CD4-positive, alpha-beta T cell treated with Interferon alpha-2 for 1 hour (primary cell): Measurements from ENCODE around the gene PTPRN2.

ENCODE experiments used
- DNase-seq, 2 donors: peaks; one replicate each; pipeline ENCODE4 v3.0.0-alpha.2; 2020 to 2022

Gene PTPRN2

DNA sequence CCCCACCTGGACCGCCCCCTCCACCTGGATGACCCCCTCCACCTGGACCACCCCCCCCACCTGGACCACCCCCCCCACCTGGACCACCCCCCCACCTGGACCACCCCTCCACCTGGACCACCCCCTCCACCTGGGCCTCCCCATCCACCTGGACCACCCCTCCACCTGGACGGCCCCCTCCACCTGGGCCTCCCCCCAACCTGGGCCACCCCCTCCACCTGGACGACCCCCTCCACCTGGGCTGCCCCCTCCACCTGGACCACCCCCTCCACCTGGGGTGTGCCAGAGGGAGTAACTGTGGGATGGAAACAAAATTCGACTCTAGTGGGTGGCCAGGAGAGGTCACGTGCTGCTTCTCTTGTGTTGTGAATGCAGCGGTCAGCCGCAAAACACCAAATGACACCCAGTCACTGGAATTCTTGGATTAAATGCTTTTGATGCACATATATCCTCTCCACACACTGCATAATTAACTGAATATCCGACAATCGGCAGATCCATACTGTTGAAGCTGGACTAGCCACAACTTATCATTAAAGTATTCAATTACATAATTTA, 316.7 kb downstream of the PTPRN2 start:
- DNase-seq = no peak

DNA sequence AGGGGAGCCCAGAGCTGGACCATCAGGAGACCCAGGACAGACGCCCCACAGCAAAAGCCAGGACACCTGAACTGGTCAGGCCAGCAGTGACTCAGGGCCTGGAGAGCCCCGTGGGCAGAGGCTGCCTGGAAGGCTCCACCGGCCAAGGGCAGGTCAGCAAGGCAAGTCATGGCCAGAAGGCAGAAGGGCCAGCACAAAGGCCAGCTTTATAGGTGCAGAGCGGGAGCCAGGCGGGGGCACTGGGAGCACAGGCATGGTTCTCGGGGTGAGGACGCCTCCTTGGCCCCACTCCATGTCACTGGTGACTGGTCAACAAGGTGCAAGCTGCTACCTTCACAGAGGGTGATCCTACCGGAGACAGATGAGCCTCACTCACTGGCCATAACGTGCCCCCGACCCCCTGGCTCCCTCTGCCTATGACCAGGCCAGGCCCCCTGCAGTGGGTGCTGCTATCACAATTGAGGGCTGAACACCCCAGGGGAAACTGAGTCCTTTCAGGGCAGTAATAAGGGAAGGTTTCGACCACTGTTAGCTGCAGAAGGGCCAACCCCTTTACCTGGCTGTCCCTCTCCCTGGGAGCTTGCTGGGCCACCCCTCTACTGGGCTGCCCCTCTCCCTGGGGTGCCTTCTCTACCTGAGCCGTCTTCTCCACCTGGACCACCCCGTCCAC, 317.4 kb downstream of the PTPRN2 start:
- no peak for DNase-seq

DNA sequence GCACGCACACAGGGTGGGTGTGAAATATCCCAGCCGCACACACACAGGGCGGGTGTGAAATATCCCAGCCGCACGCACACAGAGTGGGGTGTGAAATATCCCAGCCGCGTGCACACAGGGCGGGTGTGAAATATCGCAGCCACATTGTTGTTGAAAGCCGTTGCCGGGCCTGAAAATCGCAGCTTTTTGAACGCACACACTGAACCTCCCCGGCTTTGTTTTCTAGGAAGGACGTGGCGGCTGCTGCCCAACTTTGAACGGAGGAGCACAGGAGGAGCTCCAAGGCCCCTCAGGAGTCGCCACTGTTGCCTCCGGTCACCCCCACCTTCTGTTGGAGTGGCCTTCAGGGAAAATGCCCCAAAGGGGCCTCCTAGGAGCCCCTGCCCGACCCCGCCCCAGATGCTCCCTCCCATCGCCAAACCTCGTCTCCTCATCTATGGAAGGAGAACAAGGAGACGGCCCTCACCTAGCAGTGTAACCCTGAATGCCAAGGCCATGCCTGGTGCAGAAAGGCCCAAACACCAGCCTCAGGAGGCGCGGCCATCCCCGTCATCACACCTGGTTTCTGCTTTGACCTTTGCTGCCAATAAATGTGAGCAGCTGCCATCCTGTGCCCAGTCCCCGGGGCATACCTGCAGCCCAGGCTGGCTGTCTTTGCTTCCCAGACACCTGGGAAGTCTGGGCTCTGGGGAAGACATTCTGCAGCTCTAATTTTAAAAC, 318.6 kb downstream of the PTPRN2 start:
- no peak for DNase-seq

DNA sequence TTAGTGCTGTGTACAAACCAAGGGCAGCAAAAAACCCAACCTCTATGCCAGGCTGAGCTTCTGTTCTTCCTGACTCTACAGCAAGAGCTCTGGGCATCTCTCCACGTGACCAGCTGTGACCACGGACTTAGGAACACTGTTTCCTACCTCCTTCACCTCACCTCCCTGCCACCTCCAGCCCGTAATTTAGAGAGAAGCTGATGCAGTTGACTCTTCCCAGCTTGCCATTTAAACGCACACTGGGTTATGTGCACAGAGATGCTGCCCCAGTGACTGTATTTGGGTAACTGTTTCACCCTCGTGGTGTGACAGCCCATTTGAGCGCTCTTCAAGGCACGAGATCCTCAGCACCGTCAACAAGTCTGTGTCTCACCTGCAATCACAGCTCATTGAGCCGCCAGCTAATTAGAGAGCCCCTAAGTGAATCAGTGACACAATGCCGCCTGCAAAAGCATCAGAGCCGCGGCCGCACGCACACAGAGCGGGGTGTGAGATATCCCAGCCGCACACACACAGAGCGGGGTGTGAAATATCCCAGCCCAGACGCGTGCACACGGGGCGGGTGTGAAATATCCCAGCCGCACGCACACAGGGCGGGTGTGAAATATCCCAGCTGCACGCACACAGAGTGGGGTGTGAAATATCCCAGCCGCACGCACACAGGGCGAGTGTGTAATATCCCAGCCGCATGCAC, 319.7 kb downstream of the PTPRN2 start:
- DNase-seq = no peak

DNA sequence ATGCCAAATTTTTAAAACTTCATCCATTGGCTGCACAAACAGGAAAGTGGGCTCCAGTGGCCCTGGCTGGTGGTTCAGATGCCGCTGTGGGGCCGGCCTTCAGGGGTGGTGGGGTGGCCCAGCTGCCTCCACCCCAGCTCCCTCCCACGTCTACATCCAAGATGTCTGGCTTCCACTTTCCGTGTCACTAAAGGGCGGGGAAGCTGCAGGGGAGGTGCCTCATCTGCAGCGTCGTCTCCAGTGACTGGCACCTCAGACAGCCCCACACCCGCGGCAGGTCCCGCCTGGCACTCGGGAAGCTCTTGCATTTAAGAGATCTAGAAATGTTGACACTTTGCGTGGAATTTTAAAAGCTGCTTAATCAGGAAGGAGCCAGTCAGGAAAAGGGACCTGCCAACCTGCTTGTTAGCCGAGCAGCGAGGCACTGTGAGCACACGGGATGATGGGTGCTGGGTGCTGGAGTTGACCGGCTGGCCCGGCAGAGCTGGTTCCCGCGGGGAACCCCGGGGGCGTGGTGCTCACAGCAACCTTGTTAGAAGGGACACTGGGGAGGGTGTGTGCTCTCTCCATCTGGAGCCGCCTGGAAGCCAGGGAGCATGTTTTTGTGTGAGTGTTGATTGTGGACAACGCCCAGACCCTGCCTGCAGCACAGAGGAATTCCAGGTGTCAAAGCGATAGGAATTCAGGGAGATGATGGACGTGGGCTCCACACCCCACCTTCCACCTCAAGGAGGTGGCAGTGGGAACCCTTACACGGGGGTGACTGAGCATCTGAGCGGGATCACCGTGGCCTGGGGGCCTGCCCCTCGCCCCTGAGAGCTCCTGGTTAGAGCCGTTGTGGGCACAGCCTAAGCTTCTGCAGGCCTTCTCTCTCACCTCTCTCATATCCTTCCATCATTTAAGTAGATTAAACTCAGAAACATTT, 320.5 kb downstream of the PTPRN2 start:
- DNase-seq = no peak

DNA sequence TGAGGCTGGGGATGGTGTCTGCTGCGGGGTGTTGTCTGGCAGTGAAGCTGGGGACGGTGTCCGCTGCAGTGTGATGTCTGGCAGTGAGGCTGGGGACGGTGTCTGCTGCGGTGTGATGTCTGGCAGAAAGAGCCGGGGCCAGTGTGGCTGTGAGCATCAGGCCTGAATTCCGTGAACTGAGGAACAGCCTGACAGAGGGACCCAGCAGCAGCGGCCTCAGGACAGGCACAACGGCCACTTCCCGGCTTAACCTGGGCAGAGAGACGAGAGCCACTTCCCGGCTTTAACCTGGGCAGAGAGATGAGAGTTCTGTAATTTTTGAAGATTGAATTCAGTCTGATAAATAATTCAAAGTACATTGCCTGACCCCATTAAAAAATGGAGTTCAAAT, 321.2 kb downstream of the PTPRN2 start:
- DNase-seq = no peak

DNA sequence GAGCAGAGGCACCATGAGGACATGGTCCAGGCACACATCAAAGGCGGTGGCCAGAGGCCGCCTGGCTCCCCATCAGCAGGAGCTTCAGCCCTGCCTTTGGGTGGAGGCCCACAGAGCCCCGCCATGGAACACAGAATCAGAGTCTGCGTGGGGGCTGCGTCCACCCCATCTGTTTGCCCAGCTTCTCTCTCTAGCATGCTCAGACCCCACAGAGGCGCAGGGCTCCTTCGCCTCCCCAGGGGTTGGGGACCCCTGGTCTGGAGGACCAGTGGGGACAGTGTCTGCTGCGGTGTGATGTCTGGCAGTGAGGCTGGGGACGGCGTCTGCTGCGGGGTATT, 321.9 kb downstream of the PTPRN2 start:
- no peak for DNase-seq

DNA sequence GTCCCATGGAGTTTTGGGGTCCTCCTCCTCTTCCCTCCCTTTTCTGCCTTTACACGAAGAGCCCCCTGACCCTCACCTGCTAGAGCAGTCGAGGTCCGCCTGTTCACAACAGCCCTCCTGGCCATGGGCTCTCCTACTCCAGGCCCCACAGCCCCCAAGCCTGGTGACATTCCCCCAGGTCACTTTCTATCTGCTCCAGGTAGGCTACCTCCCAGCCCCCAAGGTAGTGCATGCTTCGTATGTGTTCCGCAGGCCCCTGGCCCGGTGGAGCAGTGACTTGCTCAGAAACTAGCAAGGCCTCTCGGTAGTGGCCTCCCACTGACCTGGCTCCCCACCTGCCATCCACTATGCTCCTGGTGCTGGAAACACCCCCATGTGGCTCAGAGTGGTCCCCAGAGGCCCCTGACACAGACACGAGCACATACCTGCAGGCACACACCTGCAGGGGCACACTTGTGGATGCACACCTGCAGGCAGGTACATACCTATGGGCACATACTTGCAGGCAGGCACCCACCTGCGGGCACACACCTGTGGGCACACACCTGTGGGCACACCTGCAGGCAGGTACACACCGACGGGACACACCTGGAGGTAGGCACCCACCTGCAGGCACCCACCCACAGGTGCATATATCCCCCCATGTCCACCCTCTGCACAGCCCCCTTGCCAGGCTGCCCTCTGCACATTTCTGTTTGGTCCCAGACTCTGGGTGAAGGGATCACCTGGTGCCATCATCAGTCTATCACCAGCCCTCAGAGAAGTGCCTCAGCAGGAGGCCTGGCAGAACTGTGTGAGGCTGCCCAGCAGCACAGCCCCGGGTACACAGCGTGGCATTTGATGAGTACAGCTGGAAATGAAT, 322.5 kb downstream of the PTPRN2 start:
- no peak for DNase-seq

DNA sequence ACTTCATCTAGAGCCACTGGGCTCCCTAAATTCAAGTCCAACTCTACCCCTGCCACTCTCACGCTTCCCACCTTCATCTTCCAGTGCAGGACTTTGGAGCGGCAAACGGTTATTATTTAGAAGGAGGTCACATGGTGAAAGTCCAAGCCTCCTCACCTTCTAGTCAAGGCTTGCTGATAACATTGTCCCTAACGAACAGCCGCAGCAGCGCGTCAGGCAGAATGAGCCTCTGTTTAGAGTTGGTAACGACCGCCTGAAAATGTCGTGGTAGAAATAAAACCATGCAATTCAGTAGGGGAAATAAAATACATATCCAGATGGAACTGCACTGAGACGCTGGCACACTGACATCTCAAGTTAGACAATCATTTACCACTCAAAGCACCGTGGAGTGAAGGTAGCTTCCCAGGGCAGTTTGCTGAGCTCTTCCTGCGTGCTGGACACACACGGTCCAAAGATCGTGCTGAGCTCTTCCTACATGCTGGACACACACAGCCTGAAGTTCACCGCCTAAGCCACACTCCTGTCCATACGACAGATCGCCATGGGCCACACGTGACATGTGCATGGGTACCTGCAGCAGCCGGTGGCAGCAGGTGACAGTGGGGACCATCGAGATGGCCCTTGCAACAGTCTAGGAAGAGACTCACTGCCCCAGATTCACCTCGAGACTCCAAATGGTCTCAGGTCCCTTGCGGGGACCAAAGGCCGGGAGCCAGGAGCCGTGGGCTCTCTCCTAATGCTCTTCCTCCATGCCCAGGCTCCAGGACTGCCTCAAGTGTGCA, 323.5 kb downstream of the PTPRN2 start:
- DNase-seq = no peak

DNA sequence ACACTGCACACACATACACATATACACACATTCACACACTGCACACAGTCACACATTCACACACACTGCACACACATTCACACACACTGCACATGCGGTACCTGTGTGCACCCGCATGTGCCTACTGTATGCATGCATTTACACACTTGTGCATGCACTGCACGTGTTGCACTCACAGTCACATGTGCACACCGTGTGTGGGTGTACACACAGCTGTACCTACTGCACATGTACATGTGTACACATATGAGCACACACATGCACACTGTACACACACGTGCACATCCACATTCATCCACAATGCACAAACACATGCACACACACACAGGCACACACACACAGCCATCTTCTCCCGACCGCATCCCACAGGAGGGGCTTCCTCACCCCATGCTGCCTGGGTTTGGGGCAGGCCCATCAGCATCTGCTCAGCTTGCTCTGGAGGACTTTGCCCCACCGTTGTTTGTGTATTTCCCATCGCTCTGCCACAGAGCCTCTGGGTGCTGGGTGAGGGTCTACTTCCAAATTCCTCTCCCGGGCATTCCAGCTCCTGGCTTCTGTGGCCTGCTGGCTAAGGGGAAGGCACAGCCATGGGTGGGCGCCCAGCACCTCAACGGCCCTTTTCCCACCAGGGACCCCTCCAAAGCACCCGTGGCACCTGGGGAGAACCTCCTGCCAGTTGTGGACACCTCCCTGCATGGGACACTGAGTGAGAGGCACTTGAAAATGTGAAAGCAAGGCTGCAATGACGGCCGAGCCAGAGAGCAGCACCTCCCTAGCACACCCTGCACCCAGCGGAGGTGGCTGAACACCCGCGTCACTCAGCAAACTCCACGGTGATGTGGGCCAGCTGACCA, 324.3 kb downstream of the PTPRN2 start:
- DNase-seq = no peak

DNA sequence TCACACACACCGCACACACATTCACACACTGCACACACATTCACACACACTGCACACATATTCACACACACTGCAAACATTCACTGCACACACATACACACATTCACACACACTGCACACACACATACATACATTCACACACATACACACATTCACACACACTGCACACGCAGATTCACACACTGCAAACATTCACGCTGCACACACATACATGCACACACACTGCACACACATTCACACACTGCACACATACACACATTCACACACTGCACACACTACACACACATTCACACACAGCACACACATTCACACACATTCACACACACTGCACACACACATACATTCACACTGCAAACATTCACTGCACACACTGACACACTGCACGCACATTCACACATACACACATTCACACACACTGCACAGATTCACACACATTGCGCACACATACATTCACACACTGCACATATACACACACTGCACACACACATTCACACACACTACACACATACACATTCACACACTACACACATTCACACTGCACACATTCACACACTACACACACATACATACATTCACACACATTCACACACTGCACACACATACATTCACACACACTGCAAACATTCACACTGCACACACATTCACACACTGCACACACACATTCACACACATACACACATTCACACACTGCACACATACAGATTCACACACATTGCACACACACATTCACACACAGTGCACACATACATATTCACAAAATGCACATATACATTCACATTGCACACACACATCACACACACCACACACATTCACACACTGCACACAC, 325.1 kb downstream of the PTPRN2 start:
- DNase-seq = no peak

DNA sequence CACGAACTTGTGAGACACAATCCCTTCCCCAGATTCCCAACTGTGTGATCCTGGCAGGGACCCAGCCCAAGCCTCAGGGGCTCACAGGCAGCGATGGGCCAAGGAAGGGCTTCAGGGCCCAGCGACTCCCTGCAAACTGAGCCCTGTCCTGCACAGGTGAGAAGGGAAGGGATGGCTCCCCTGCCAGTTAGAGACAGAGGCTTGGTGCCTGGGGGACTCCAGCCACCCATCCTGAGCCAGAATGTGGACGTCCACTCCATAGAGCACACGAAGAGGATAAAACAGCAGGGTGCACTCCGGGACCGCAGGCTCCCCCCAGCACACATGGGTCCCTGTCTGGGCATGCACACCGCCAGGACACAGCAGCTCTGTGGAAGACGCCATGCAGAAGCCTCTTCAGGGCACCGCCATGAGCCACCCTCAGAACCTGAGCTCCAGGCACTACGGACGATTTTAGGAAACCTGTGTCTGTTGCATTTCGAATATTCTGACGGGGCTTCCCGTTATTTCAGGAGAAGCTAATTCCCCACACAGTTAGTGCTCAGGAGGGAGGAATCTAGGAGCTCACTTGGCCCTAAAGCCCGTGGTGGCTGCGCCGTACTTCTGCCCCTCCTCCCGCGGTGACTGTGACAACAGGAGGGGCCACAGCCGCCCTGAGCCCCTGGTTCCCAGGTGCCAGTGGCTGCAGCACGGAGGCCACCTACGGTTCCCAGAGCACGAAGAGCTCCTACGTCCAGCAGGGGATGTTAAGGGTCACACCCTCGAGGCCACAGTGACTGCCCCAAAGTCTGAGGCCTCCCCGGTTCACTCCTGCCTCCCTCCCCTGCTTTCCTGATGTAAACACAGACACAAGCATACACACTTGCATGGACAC, 326.0 kb downstream of the PTPRN2 start:
- no peak for DNase-seq

DNA sequence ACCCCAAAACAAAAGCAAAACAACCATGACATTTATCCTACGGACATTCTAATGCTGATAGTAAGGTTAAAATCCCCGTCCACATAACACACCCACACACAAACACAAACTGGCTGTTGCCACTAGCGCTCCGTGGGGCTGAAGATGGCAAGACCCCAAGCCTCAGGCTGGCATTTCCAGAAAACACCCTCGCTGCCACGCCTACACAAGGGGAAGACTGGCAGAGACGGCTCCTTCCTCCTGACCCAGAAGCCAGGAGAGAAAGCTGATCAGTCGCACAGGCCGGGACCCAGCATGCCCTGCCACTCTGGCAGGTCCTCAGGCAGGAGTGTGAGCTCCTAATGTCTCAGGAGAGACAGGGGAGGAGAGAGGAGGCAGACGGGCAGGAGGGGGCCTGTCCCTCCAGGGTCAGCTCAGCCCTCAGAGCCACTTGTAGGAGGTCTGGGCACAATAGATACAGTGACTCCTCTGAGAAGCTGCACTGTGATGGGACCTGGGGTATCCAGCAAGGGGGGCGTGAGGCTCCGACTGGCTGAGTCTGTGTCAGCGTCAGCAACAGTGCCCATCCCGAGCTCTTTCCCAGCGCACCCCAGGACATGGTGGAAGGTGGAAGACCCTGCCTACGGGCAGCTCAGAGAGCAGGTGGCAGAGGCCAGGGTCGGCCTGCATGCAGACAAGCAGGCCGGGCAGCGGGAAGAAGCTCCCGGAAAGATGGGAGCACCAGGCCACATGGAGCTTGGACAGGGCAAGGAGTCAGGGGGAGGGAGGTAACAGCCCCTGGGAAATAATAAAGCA, 326.9 kb downstream of the PTPRN2 start:
- DNase-seq = no peak

DNA sequence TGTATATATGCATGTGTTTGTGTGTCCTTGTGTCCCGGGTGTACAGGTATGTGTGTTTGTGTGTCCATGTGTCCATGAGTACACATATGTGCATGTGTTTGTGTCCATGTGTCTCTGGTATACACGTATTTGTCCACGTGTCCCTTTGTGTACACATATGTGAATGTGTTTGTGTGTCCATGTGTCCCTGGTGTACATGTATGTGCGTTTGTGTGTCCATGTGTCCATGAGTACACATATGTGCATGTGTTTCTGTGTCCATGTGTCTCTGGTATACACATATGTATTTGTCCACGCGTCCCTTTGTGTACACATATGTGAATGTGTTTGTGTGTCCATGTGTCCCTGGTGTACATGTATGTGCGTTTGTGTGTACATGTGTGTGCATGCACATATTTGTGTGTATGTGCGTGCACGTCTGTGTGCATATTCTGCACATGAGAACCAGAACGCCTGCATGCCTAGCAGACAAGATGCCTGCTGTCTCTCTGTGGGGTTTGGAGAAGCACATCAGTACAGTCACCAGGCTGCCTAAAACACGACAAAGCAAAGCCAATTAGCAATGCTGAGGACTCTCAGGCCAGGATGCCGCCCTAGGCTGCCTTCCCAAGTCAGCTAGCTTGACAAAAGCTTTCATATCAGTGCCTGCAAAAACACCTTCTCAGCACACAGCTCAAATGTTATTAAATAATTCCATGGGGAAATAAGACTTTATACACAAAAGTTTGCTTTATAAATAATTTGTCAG, 327.8 kb downstream of the PTPRN2 start:
- no peak for DNase-seq

DNA sequence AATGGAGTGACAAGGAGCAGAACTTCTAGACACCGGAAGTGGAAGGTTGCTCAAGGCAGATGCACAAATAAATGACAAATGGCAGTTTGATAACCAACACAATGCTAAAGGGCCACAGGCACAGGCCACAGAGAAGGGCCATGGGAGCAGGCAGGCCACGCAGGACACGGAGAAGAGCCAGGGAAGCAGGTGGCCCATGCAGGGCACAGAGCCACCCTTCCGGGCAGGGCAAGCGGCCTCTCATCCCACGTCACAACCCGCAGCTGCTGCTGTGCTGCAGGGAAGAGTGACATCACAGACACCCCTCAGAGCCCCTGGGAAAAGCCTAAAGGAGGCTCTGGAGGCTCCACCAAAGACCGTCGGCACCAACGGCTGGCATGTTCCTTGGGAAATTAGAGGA, 328.5 kb downstream of the PTPRN2 start:
- DNase-seq = no peak

DNA sequence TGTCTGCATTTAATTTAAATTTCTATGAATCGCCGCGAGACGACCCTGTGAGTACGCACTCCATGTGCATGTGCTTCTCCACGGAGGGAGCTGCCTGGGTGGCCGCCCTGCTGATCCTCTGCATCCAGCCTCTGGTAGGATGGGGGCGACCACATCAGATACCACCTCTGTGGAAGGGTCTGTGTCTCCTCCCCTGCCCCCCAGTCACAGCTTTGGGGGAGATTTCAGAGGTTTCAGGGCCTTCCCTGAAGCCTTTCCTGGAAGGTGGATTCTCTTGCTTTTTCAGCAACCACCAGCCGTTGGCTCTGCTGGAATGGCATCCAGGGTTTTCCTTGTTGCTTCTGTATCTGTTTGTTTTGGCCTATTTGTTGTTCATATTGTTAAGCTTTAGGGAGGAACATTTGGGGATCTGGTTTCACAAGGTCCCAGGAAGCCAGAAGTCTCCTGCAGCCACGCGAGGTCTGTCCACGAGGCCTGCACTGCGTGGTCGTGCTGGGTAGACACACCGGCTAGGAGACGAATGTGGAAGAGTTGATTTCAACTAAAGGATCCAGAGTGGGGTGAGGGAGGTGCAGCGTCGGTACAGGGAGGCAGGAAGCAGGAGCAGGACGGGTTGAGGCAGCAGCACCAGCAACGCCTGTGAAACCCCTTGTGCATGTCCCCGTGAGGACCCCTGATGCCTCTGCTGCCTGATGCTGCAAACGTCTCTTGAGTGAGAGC, 329.1 kb downstream of the PTPRN2 start:
- DNase-seq = no peak
